Stimulated activated CD8-positive, alpha-beta memory T cell treated with anti-CD3 and anti-CD28 coated beads, Interleukin-15, amount 100 ng/mL, for 24 hours (primary cell): ENCODE results near the gene ZNF785.
"Not testable (repeated sequence)": the region's sequence is repeated elsewhere in the genome, so short reads cannot be mapped to it uniquely, and the experiment has no call there.

Source experiments
- DNase-seq: peaks from one replicate; pipeline ENCODE4 v3.0.0-alpha.2; 2020; ENCODE audit warnings: low read depth

The ZNF785 gene

DNA sequence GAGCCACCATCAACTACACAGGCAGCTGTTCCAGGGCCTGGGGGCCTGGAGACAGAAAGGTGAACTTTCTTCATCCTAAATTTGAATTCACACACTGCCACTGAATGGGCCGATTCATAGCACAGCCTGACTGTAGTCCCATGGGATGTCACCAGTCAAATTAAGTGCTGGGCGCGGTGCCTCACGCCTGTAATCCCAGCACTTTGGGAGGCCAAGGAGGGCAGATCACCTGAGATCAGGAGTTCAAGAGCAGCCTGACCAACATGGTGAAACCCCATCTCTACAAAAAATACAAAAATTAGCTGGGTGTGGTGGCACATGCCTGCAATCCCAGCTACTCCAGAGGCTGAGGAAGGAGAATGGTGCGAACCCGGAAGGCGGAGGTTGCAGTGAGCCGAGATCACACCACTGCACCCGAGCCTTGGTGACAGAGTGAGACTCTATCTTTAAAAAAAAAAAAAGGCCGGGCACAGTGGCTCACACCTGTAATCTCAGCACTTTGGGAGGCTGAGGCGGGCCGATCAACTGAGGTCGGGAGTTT lies 45.4 kb downstream of the ZNF785 start:
- DNase-seq: not testable (repeated sequence)

DNA sequence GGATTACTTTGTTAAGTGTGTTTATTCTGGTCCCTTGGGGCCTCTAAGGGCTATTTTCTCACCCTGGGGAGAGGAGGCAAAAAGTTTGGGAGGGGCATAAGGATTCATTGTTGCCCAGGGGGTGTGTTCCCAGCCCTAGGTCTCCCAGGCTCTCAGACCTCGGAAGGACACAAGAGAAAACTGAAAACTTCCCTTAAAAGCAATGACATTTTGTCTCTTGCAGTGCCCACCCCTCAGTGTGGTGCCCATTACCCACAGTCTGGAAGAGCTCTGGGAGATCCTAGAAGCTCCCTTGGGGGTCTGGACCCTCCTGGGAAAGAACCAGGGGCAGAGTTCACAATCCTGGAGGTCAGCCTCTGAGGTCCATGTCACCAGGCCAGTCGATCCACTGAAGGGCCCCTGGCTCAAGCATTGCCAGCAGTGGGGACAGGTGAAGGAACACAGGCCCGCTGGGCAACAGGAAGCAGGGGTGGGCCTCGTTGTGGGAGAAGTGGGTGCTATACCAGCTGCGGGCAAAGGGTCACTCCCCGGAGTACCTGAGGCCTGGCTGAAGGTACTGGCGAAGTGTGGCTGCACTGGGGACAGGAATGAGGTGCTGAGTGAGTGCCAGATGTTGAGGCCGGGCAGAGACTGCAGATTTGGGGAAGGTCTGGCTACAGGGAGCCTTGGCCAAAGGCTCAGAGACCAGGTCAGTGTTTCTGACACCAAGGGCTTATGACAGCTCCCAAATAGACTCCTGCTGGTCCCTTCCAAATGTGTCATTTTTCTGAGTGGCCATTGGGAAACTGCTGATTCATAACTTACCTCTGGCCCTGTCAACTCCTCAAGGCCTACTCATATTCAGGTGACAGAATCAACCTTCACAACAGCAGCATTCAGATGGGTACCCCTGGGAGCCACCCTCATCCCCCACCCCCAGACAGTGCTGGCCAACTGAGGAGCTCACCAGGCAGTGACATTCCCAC lies 46.2 kb downstream of the ZNF785 start:
- no peak for DNase-seq

DNA sequence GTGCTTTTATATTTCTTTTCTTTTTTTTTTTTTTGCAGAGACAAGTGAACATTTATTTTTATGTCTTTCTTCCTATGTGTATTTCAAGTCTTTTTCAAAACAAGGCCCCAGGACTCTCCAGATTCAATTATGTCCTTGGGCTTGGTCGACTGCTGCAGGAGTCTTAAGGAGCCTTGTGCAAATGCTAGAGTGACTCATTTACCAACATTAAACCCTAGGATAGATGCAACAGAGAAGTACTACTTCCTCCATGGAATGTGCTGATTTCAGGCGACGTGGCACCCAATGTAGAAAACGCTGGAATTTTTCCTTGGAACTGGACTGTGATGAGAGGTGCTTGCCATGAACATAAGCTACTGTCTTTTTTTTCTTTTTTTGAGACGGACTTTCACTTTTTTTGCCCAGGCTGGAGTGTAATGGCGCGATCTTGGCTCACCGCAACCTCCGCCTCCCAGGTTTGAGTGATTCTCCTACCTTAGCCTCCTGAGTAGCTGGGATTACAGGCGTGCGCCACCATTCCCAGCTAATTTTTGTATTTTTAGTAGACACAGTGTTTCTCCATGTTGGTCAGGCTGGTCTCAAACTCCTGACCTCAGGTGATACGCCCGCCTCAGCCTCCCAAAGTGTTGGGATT lies 49.0 kb downstream of the ZNF785 start:
- not testable (repeated sequence) for DNase-seq

DNA sequence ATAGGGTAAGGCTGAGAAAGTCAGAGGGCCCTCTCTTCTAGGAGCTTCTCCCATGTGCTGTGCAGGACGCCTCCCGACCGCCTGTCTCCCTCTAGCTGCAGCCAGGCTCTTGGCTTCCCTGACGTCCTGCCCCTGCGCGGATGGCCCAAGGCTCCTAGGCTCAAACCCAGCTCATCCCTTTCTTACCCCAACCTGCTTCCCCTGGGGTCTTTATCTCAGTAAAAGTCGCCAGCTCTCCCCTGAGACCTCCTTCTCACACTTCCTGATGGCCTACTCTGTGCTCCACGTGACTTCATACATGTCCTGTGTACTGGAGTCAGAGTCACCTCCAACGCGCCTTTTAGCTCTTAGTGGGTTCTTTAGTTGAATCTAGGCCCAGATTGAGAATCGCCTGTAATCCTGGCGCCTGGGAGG lies 49.7 kb downstream of the ZNF785 start:
- no peak for DNase-seq

DNA sequence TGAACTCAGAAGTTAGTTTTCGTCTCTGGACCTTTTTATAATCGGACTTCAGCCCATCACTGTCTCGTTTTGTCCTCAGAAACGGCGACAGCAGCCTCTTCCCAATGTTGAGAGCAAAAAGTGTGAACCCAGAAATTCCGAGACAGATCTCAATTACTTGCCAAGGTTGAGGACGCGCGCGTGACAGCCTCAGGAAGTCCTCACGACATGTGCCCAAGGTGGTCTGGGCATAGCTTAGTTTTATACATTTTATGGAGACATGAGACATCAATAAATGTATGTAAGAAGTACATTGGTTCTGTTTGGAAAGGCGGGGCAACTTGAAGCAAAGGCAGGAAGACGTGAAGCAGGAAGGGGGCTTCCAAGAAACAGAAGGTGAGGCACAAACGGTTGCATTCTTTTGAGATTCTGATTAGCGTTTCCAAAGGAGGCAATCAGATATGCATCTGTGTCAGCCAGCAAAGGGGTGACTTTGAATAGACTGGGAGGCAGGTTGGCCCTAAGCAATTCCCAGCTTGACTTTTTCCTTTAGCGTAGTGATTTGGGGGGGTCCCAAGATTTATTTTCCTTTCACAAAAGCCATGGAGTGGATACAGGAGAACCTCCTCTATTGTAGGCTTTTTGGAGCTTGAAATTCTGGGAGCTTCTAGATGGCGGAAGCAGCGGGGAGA lies 50.3 kb downstream of the ZNF785 start:
- no peak for DNase-seq

DNA sequence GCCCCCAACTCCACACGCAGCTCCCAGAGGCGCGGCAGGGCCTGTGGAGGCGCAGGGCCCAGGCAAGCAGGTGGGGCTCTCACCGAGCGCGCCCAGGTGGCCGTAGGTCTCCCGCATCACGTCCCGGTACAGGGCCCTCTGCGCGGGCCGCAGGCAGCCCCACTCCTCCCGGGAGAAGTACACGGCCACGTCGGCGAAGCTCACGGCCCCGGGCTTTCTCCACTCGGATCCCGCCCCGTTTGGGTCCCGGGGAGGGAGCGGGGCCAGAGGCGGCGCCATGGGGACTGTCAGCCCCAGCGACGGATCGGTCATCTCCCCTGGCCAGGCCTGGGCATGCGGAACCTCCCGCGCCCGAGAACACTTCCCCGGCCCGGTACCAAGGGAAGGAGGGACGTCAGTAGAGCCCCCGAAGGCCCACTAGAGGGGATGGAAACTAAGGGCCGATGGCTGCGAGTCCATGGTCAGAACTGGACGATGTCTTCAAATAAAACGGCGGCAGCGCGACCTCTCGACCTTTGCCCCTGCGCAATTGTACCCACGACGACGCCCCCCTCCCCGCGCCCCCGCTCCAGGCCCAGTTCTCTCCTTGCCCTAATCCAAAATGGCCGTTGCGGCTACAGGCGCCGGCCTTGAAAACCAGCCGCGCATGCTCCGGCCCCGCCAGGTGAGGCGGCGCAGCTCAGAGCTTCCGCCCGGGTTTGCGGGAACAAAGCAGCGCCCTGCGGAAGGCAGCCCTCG lies 51.0 kb downstream of the ZNF785 start, which contains the start of gene ZNF747:
Gene ZNF747 (minus strand): TSS at position 491 of the 738 bp plus-strand sequence. CDS start 179 bp downstream, at position 312.
- peak; percentile 76 for DNase-seq

DNA sequence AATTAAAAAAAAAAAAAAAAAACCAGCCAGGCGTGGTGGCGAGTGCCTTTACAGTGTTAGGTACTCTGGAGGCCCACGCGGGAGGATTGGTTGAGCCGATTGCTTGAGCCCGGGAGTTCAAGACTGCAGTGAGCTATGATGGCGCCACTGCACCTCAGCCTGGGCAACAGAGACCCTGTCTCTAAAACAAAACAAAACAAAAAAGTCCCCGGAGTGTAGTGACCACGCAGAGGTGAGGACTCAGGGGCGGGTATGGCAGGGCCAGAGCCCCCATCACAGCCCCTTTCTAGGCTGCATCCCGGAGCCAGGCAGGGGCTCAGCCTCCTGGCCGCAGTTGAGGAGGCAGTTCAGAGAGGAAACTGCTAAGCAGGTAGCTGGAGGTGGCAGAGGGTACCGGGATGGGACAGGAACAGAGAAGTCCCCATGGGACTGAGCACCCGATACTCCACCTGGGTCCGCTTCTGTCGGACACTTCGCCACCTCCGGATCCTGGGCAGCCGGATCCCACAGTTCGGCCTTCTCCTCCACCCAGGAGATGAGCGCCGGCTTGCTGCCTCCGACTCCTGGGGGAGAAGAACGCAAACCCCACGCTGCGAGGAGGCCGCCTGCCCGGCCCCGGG lies 51.6 kb downstream of the ZNF785 start:
- DNase-seq: no peak

DNA sequence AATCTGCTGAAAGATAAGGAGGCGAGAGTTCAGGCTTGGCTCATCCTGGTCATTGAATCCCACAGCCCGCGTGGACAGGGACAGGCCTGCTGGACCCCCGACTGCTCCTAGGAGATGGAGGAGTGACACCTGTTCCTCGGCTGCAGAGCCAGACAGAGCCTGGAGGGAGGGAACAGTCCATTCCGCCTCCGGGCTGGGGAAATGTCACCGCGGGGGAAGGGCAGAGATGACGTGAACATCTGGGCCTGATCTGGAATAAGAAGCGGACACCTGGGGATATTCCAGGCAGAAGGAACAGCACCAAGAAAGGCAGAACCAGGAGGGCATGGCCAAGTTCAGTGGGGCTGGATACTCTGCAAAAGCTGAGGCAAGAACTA lies 52.4 kb downstream of the ZNF785 start:
- no peak for DNase-seq

DNA sequence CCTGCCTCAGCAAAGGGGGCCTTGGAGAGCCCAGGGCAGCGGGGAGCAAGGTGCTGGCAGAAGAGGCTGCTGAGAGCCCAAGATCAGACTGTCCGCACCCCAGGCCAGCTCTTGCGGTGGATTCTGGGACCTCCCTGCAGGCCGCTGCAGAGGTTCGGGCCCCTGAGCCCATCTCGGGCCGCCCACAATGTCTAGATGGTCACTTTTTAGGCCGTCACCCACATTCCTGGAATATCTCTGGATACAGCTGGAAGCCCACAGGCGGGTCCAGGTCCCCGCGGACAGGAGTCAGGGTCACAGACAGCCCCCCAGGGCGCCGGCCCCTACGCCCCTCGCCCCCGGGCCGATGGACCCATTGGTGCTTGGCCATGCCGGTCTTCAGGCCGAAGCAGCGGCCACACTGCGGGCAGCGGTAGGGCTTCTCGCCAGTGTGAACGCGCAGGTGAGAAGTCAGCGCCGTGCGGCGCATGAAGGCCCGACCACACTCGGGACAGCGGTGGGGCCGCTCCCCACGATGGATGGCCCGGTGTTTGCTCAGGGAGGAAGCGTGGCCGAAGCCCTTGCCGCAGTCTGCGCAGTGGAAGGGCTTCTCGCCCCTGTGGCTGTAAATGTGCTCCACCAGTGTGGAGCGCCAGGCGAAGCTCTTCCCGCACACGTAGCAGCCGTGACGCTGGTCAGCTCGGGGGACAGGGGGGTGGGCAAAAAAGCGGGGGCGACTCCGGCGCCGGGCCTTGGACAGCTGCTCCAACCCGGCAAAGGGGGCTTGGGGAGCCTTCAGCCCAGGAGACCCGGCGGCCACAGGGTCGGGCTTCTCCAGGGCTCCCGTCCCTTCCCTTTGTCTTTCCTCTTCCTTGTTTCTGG lies 53.0 kb downstream of the ZNF785 start:
- DNase-seq: no peak
